ENCODE results near the gene PTPRT. TPM values are rescaled to one million over a fixed set of nuclear protein-coding genes. Genes with fewer than 3 reads are reported as not detected.

Gene PTPRT
- total and polyA plus RNA-seq, 2 experiments from 2014 or later: not detected

GRCh38 chr20:42982218-42982617 lies 207.5 kb downstream of the PTPRT start:
- Mint-ChIP-seq H3K27me3 (ENCODE audit: insufficient read depth, low read depth, poor library complexity) (no peaks in the 10 kb centered on the region), H3K4me3 (no peak overlapping the region), H3K9me3 (peaks cover 89% of the 10 kb centered on the region), H3K36me3 (ENCODE audit: low read depth) (peaks cover 25% of the 10 kb centered on the region), H3K4me1 (peaks cover 5% of the 10 kb centered on the region; the same call in 2 of the 3 replicates), H3K27ac (no peak overlapping the region)
- H3K4me3 ChIP-seq: no peak overlapping the region
- no peaks in the 10 kb centered on the region for H4K20me1 ChIP-seq (replicated peaks; ENCODE audit: insufficient read depth)
- no peaks in the 10 kb centered on the region for H3F3A ChIP-seq (replicated peaks; ENCODE audit: low read depth)
- no peaks in the 10 kb centered on the region for H3K9me2 ChIP-seq (ENCODE audit: insufficient read depth)
- TF ChIP-seq ZNF462 (CRISPR knock-in tag; IDR thresholded peaks at IDR 0.05) (no peak), ZNF114 (CRISPR knock-in tag; IDR thresholded peaks at IDR 0.05) (no peak), CREB1 (CRISPR knock-in tag; IDR thresholded peaks at IDR 0.05; ENCODE audit: low read depth) (no peak)
- H3K4me1 ChIP-seq (ENCODE audit: insufficient read depth): no peaks in the 10 kb centered on the region
- H2AFZ ChIP-seq: no peak overlapping the region
- DNase-seq (ENCODE audit: low spot score): no peak
- no peak overlapping the region for H3K4me2 ChIP-seq
- H3K27ac ChIP-seq (ENCODE audit: low read depth): no peak overlapping the region
- peaks cover 3% of the 10 kb centered on the region for H3K36me3 ChIP-seq (ENCODE audit: insufficient read depth)
- H3K27me3 ChIP-seq (ENCODE audit: insufficient read depth): no peaks in the 10 kb centered on the region
- no peaks in the 10 kb centered on the region for H3K79me2 ChIP-seq (replicated peaks; ENCODE audit: insufficient read depth)
- no peak for ATAC-seq

GRCh38 chr20:42981253-42981652 lies 208.5 kb downstream of the PTPRT start:
- H3K27me3 Mint-ChIP-seq (ENCODE audit: insufficient read depth, low read depth, poor library complexity): no peaks in the 10 kb centered on the region
- no peak overlapping the region for H3K27ac Mint-ChIP-seq
- TF ChIP-seq JUNB (IDR thresholded peaks at IDR 0.05; ENCODE audit: unreplicated experiment): no peak
- no peak for TF ChIP-seq ZNF331 (CRISPR knock-in tag; IDR thresholded peaks at IDR 0.05; ENCODE audit: low read depth)
- TF ChIP-seq ZNF462 (CRISPR knock-in tag; IDR thresholded peaks at IDR 0.05): no peak
- no peak for TF ChIP-seq NANOG (IDR thresholded peaks at IDR 0.05; ENCODE audit: borderline replicate concordance)
- no peak for TF ChIP-seq EZH2phosphoT487 (IDR thresholded peaks at IDR 0.05; ENCODE audit: unreplicated experiment)

More at GRCh38 chr20:42981253-42981652, 208.5 kb downstream of the PTPRT start:
- peaks cover 25% of the 10 kb centered on the region for H3K36me3 Mint-ChIP-seq (ENCODE audit: low read depth)
- H3K4me1 Mint-ChIP-seq: peaks cover 5% of the 10 kb centered on the region; the same call in 2 of the 3 replicates
- no peak for DNase-seq (ENCODE audit: low spot score)
- Histone ChIP-seq H3K4me3 (no peak overlapping the region), H3F3A (replicated peaks; ENCODE audit: low read depth) (no peaks in the 10 kb centered on the region), H3K9me2 (ENCODE audit: insufficient read depth) (no peaks in the 10 kb centered on the region), H3K4me2 (no peak overlapping the region), H3K4me1 (ENCODE audit: insufficient read depth) (no peaks in the 10 kb centered on the region), H4K20me1 (replicated peaks; ENCODE audit: insufficient read depth) (no peaks in the 10 kb centered on the region), H2AFZ (no peak overlapping the region), H3K27ac (ENCODE audit: low read depth) (no peak overlapping the region), H3K36me3 (ENCODE audit: insufficient read depth) (peaks cover 11% of the 10 kb centered on the region), H3K27me3 (ENCODE audit: insufficient read depth) (no peaks in the 10 kb centered on the region), H3K79me2 (replicated peaks; ENCODE audit: insufficient read depth) (no peaks in the 10 kb centered on the region)
- ATAC-seq: no peak
- peaks cover 87% of the 10 kb centered on the region for H3K9me3 Mint-ChIP-seq
- no peak overlapping the region for H3K4me3 Mint-ChIP-seq
